HG02763 (cell line): ENCODE measurements around the gene RAB14.
"Not testable (repeated sequence)": the region's sequence is repeated elsewhere in the genome, so short reads cannot be mapped to it uniquely, and the experiment has no call there.

Experiments
- ATAC-seq: cut with Tn5 transposase; IDR thresholded peaks from one replicate; pipeline ENCODE4 v1.9.1; 2021; ENCODE audit warnings: mild to moderate bottlenecking, moderate library complexity; ENCODE audit not compliant: unreplicated experiment

The RAB14 gene

DNA sequence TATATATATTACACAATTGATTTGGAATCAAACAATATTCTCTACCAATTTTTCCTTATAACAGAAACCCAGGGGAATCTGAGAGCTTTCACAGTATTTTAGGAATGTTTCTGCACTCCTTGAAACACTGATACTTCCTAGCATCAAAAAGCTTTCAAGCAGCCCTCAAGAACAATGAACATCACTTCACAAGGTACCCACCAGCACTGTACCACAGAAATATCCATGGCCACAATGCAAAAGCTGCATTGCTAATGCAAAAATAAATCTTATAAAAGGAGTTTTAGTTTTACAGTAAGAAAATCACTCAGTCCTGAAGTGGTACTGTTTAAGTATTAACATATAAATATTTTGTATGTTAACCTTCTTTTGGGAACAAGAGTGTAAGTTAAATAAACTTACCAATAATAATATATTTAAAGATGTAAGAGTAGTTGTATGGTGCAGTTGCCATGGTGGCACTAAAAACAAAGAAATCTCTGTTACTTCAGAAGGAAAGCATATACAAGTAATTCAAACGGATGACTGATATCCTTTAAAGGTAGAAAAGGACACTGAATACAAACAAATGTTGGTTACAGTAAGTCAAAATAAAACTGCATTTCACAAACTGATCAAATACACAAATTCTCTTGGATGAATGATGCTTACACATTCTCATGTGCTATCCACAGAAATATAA lies 8.6 kb downstream of the RAB14 start:
- ATAC-seq: no peak

DNA sequence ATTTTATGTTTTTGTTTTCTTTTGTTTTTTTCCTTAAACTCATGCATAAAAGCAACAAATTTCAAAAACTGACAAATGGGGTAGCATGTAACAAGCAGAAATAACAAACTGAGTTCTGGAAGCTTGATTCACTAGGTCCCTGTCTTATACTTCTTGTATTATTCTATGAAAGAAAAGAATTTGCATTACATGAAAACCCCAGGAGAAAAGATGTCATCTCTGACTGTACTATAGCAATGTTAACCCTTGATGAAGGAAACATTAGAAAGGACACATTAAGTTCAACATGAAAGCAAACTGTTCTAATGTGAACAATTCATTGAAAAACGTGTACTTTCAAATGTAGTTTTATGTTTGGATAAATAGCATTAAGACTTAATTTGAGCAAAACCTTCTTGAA lies 9.2 kb downstream of the RAB14 start:
- ATAC-seq: no peak

DNA sequence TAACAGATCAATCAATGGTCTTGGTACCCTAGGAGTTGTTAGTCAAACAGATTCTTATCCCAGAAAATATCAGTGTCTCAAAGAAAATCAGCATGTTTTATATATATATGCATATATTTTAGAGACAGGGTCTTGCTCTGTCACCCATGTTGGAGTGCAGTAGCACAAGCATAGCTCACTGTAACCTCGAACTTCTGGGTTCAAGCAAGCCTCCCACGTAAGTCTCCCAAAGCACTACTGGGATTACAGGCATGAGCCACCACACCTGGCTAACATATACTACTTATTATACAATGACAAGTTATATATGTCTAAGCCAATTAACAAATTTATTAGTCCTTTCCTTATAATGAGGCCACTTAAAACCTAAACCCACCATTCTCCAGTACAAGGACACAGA lies 10.4 kb downstream of the RAB14 start:
- no peak for ATAC-seq

DNA sequence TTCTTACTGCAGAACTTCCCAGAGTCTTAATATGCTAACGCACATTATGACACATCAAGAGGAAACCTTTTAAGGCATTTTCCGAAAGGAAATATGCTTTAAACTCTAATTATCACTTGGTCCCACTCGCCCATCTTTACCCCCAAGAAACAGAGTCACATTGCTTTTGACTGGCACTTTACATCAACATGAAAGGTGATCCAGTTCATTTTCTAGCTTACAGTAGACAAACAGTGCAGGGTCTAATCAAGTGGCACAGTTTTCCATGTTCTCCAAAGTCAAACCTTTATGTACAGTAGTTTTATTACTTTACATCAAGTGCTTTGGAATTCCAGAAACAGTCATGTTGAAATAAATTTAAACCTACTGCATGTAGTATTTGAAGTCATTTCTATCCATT lies 12.0 kb downstream of the RAB14 start:
- ATAC-seq: no peak

DNA sequence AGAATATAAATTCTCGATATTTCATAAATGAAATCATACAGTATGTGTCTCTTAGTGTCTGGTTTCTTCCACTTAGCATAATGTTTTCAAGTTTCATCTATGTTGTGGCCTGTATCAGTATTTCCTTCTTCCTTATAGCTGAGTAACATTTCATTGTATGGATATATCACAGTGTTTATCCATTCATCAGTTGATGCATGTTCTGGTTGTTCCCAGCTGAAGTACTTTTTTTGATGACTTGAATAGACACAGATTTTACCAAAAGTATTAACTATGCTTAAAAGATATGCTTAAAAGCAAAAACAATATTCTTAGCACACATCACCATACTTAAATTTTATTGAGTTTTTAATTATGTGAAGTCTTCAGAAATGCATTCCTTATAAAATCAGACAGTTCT lies 12.7 kb downstream of the RAB14 start:
- ATAC-seq: no peak

DNA sequence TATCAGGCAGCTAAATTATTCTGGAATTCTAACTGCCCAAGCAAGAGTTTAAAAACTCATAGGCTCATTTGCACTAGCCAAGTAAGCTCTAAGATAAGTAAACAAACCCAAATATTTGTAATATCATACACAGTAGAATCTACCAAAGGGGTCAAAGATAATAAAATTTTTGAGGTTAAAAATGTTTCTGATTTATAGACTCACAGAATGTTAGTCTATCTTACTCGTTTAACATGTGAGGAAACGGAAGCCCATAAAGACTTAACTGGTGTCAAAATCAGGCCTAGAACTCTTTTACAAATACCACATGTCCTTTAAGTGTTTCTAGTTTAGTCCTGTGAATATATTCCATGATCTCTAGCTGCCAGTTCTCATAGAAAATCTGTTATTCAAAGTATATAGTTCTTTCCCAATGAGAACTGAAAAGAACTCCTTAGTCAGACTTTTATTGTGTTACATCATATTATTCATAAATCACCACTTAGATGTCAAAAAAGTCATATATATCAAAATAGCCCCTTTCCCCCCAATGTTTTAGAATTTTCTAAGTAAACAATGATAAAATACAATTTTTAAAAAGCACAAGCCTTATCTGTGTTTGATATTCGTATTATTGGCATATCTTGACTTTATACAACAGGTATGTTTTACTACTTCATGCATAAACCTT lies 13.9 kb downstream of the RAB14 start:
- no peak for ATAC-seq

DNA sequence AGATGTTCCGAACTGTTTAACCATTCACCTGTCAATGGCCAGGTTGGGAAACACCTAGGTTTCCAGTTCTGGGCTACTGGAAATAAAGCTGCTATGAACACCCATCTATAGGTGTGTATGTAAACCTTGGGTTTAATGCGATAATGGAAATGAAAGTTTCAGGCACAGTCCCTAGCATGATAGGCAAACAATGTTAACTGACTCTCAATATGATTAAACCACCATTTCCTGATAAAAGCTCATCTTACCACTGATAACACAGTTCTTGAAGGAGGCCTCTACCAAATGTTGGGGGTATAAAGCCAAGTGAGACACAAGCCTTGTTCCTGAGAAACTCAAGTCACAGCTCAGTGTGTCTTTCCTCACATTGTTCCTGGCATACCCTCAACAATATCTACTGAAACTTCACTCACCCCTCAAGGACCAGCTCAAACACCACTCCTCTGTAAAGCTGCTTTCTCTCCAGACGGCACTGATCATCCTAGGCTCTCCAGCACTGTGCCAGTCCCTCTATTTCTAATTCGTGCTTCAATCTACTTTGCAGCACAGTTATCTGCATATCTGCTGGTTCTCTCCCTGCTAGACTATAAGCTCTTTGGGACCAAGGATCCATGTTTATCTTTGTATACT lies 15.8 kb downstream of the RAB14 start:
- no peak for ATAC-seq

DNA sequence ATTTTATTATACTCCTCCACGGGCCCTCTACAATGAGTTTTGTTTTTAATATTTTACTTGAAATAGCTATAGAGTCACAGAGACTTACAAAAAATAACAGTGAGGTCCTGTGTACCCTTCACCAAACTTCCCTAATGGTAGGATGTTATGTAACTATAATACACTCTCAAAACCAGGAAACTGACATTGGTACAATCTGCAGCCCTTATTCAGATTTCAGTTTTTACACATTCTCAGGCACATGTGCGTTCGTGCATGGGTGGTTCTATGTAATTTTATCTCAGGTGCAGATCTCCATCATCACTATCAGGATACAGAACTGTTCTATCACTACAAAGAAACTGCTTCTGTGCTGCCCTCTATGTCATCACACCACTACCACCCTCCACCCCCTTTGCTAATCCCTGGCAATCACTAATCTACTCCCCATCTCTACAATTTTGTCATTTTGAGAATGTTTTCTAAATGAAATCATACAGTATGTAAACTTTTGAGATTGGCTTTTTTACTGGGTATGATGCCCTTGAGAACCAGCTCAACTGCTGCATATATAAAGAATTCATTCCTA lies 16.4 kb downstream of the RAB14 start:
- ATAC-seq: no peak

DNA sequence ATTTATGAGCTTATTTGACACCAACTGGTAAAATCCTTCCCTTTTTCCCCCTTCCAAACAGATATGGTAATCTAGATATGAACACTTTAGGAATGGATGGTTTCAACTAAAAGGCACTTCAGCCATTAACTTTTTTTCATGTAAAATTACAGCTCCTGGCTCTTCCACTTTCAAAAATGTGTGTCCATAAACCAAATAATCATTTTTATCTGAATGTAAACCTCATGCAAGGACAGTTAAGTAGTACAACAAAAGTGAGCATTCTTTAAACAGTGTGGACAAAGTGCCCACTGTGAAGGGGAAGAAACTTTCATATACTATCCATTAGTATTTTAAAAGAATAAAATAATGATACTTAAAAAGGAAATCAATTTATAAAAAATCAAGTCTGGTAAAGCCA lies 17.2 kb downstream of the RAB14 start:
- ATAC-seq: no peak

DNA sequence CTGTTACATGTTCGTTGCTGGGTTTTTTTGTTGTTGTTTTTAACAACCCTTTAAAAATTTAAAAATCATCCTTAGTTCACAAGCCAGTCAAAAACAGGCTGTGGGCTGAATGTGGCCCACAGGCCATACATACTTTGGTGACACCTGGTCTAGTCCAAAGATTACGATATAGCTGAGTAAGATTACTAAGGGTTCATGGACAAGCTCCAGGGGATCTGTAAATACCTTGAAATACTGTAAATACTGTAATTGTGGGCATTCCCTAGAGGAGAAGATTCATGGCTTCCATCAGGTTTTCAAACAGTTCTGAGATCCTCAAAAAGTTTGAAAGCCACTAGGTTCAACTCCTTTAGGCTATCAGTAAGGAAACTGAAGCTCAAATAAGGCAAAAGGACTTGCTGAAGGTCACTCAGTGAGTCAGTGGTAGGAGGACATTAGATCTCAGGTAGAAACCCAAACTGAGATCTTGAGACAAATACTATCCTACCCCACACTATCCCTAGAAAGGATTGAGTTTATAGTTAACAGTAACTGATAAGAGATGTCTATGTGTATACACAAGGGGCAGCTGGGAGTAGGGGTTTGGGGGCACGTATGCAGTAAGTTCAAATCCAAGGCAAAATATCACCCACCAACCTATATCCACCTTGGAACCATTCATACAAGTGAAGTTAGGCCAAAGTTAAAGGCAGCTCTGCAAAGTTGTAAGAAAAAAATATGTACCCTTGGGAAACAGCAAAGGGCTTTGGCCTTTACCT lies 17.8 kb downstream of the RAB14 start:
- no peak for ATAC-seq

DNA sequence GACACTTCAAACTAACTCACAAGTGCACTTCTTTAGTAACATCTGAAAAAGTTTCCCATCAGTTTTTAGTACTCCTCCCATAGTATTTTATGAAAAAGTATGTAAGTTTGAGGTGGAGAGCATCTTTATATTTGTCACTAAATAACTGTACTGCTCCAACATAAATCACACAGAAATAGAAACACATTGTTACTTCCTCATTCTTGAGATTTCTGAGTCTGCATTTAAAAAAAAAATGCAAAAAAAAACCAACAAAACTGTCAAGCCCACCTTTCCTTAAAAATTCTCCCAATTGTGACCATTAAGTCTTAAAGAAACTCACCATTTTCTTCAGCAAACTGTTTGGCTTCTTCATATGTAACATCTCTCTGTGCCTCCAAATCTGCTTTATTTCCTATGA lies 18.7 kb downstream of the RAB14 start:
- no peak for ATAC-seq

DNA sequence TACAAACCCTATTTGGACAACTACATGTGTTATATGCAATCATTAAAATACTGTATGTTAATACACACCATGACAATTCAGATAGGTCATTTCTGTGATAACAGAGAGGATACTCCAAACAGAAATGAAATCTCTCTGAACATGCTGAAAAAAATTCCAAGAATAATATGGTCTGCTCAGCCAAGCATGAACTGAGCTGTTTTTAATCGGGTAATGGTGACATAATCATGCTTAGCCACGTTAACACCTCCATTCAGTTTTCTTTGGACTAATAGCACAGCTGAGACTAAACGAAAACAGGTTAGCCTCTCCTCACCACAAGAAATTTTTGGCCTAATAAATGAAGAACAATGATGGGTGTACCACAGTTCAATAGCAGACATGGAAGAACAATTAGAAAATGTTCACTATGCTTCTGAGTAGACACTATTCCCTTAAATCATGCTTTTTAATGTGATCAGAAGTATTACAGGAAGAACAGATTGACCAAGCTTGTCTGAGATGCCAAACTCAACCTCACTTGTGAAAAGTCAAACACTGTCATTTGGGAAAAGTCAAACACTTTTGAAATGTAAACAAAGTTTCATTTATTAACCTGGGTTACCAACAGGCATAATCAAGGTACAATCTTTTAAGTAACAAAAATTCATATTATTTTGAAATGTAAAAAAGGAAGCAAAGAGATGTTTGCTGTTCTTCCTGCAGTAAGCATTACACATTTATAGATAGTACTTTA lies 19.4 kb downstream of the RAB14 start:
- no peak for ATAC-seq

DNA sequence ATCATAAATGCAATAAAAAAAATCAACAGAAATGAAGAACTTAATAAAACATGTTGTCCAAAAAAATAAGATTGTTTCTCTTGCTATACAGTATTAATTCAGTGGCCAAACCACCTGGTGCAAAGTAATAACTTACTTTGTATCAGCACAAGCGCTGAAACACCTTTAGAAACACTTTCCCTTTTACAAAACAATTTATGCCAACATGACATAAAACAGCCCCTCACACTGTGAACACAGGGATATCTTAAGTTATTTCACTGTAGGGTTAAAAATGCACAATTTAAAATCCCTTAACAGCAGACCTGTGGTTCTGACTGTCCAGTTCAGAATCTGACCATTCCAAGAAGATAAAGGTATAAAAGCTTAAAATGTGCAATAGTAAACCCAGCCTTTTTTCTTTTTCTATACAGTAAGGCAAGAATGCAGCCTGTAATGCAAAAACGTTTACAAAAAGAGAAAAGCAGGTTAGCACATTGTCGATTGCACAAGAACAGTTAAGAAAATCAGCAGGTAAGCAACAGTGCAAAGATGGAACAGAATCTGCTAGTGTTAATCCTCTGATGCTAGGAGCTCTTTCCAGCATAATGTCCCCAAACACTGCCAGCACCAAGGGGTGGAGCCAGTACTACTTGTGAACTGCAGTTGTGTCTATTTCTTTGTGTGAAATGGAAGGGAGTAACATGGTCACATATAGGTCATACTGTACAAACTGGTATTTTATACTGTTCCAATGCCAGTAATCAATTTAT lies 21.6 kb downstream of the RAB14 start:
- no peak for ATAC-seq

DNA sequence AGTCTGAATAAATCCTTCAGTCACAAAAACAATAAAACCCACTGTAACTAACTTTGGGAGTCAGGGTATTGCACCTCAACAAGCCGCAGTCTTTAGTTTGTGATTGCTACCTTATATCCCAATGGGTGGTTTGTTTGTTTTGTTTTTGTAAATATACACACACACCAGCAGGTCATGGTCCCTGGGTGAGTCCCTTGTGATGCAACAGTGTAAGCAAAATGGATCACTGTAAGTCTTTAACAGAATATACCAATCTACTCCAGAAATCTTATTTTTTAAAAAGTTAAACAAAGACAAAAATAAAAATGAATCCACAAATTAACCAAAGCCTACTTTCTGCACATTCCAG lies 22.3 kb downstream of the RAB14 start:
- not testable (repeated sequence) for ATAC-seq

DNA sequence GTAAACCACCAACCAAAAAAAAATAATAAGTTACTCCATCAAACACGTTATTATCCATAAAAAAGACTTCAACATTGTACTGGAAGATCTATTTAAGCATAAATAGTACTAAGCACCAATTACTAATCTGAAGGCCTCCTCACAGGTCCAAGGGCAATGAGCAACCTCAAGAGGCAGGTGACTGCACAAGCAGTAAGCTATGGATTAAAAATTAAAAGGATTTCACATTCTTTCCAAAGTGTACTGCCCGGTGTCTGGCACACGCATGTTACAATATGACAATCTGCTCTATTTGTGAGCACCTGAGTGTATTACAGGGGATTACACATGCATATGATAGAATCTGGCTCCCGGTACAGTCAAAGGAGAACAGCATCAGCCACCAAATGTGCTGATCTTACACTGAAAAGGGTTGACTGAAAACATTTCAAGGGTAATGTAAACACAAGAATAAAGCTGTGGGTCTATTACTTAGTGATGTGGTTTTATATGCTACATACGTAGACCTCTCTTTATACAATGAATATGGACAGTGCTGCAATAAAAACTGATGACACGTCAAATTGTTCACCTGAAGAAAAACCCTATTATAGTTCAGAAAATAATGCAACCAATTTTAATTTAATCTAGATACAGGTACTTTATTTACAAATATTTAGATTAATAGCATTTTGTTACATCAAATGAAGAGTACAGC lies 22.8 kb downstream of the RAB14 start:
- no peak for ATAC-seq

DNA sequence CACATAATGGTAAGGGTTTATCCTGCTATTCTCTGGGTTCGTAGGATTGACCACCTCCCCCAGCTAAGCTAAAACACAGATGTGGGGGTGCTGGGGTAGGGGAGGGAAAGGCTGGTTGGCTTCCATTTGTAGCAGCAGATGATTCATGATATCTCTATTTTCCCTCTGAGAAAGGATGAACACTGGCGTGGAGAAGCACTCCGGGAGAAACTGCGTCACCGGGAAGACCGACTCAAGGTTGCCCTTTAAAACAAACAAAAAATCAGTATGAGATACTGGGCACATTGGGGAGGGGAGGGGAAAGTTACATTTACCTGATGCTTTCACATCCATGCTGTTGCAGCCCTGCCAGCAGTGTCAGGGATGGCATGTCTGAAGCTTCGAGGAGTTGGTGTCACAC lies 28.2 kb downstream of the RAB14 start:
- no peak for ATAC-seq

DNA sequence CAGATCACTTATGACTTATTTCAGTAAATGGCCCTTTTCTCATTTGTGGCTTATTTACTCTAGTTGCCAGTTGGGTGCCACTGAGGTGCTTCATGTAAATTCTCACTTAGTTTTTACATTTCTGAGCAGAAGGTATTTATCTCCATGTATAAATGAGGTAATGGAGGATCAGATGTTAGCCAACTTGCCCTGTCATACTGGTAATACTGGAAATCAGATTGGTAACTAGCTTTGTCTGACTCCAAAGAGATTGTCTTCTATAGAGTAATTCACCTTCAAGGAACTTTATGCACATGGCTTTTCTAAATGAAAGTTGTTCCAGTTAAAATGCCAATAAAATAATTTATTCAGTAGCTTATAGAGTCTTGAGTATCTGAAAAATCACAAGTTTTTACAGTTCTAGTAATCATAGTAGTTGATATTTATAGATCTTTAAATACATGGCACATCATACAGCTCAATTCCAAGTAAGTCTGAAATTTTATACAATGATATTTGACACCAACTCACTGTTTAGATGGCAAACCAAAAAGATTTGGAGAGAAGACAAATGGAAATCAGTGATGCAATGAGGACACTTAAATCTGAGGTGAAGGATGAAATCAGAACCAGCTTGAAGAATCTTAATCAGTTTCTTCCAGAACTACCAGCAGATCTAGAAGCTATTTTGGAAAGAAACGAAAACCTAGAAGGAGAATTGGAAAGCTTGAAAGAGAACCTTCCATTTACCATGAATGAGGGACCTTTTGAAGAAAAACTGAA lies 28.8 kb downstream of the RAB14 start:
- ATAC-seq: no peak

DNA sequence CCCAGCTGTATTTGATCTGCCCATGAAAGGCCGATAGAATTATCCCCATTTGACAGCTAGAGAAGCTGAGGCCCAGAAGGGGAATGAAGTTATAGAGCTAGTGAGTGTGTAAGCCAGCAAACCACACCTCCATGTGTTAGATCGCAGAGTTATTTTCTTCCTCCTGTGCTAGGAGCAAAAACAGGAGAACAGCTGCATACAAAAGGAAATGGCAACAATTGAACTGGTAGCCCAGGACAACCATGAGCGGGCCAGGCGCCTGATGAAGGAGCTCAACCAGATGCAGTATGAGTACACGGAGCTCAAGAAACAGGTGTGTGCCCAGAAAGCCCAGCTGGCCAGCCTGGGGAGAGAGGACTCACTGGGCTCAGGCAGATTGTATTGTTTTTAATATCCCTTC lies 30.4 kb downstream of the RAB14 start:
- ATAC-seq: no peak

DNA sequence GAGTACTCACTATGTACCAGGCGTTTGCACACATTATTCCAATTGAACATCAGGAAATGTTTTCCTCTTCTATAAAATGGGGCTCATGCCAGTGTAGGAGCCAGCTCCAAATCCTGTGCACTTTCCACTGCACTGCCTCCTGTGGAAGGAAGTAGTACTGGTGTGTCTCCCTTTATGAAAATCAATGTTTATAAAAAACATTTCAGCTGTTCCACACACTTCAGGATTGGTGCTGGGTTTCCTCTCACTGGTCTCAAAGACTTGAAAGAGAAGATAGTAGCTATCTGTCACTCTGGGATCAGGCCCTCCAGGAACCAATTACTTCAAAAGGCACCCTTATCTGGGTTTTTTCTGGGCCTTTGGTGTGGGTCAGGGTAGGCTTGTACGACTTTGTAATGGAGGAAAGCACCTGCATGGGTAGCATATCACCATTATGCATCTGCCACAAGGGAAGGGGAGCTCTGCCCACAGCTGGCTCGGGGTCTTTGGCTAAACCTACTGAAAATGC lies 32.5 kb downstream of the RAB14 start:
- no peak for ATAC-seq
